Transverse colon (tissue), 4 donors: ENCODE results near the gene NAA40. TPM values are rescaled to one million over a fixed set of nuclear protein-coding genes. Genes with fewer than 3 reads are reported as not detected.

Source experiments
- DNase-seq: peaks from one replicate; pipeline ENCODE4 v3.0.0-alpha.2; 2019
- H3K27ac ChIP-seq, 4 donors: fragments of 200-600 bp; sonication (generic); 2 replicates each; pipeline ENCODE4 v1.5.1; 2016 to 2018; ENCODE audit warnings: inconsistent platforms in 4 of 4
- H3K27me3 ChIP-seq: fragments of 200-600 bp; sonication (generic); 2 replicates; pipeline ENCODE4 v1.5.1; 2017; ENCODE audit warnings: inconsistent platforms
- H3K36me3 ChIP-seq, 4 donors: fragments of 200-600 bp; sonication (generic); 2 replicates each; pipeline ENCODE4 v1.5.1; 2017 to 2019; ENCODE audit warnings: inconsistent platforms in 4 of 4
- H3K4me1 ChIP-seq, 4 donors: fragments of 200-600 bp; sonication (generic); 2 replicates each; pipeline ENCODE4 v1.5.1; 2017 to 2020; ENCODE audit warnings: inconsistent platforms in 4 of 4
- H3K4me3 ChIP-seq, 4 donors: fragments of 200-600 bp; sonication (generic); 1 replicate in 1 of 4; 2 replicates in 3 of 4; pipeline versions ENCODE4 v1.5.1 to v1.6.1; 2017 to 2019; ENCODE audit warnings: inconsistent platforms in 4 of 4
- H3K9me3 ChIP-seq, 2 donors: fragments of 200-600 bp; sonication (generic); 2 replicates each; pipeline ENCODE4 v1.5.1; 2017 to 2019; ENCODE audit warnings: inconsistent platforms in 2 of 2
- CTCF ChIP-seq, 5 experiments: fragments of 200-600 bp in 3 of 5; fragments of 450-650 bp in 2 of 5; sonication (generic) in 3 of 5; IDR thresholded peaks; 1 replicate in 2 of 5; 2 replicates in 3 of 5; pipeline ENCODE4 v1.5.1; 2016 to 2017; ENCODE audit warnings: antibody characterized with exemption in 5 of 5, inconsistent platforms in 3 of 5, mild to moderate bottlenecking in 2 of 5, moderate library complexity in 1 of 5
- EP300 ChIP-seq: sonication (generic); formaldehyde crosslinking; IDR thresholded peaks from one replicate; pipeline ENCODE4 v1.6.1; 2017; ENCODE audit warnings: antibody characterized with exemption, low read depth
- POLR2A ChIP-seq: fragments of 450-650 bp; IDR thresholded peaks from one replicate; pipeline ENCODE4 v1.6.1; 2016; ENCODE audit warnings: antibody characterized with exemption, mild to moderate bottlenecking, moderate library complexity
- POLR2AphosphoS5 ChIP-seq, 3 donors: sonication (generic); formaldehyde crosslinking; IDR thresholded peaks; one replicate each; pipeline ENCODE4 v1.6.1; 2016; ENCODE audit warnings: antibody characterized with exemption in 3 of 3
- WGBS, 2 donors: methylation state at CpG; one replicate each; pipeline ENCODE4 v1.1.5; 2018; ENCODE audit warnings: low coverage in 1 of 2; 5-methylcytosine and 5-hydroxymethylcytosine counted together
- in situ Hi-C, 4 donors: fragments of 200-750 bp; cut with MboI; loops; one replicate each; pipeline versions ENCODE4 v1.15.0 to v1.15.1; 2017; ENCODE audit warnings: low sequenced_read_pairs in 3 of 4, low pct_ligation_motif_present in 1 of 4, low pct_unique_long_range_greater_than_20kb in 1 of 4
- intact Hi-C: fragments of 100-400 bp; cut with DNase I; formaldehyde crosslinking; loops from one replicate; pipeline ENCODE4 v1.15.1; 2023; ENCODE audit warnings: low total_unique reads
- total RNA-seq, 4 donors: library from RNA; depleted of rRNA; stranded (reverse); fragments of >200 nt; gene quantifications; one replicate each; pipeline ENCODE4 v1.1.0, GENCODE V29; 2016

NAA40 gene
- total RNA-seq, 4 donors from 2014 or later = 25.8 to 36.6 (median 34.3) TPM

GRCh38 chr11:64001484-64002420 is 63.0 kb downstream of the NAA40 start:
- Histone ChIP-seq H3K27me3 (peaks cover 4% of the 10 kb centered on the region), H3K9me3 (no peaks in the 10 kb centered on the region), H3K27ac (peak overlapping the region in 1 of 4 donors; percentile 8), H3K36me3 (peaks cover 0 to 12% (median 6%) of the 10 kb centered on the region in 4 donors), H3K4me3 (no peak overlapping the region), H3K4me1 (peaks cover 18 to 28% (median 22%) of the 10 kb centered on the region in 4 donors)
- intact Hi-C loops = loop anchor here (2.0 kb wide), 1 partner anchor 147 kb away; no protein-coding TSS in a partner anchor
- no peak for TF ChIP-seq POLR2AphosphoS5 (IDR thresholded peaks at IDR 0.05)
- no peak for TF ChIP-seq CTCF (IDR thresholded peaks at IDR 0.05)
- no peak for TF ChIP-seq POLR2A
- TF ChIP-seq EP300 = no peak
- 73% methylated on average over 23 of the region's 23 CpGs; no CpG with 5 or more reads in 1 of the 2 donors for WGBS, 2 donors
- no peak for DNase-seq
- in situ Hi-C loops = loop anchor here in 1 of 4 donors (10.0 kb wide), 1 partner anchor 143 kb away; no protein-coding TSS in a partner anchor

- in situ Hi-C loops = loop anchor here in 1 of 4 donors (10.0 kb wide), 1 partner anchor 141 kb away; no protein-coding TSS in a partner anchor
- WGBS, 2 donors = 80 to 100% methylated on average over 2 to 22 of the region's 23 CpGs
Measured at GRCh38 chr11:64003807-64004589, 65.2 kb downstream of the NAA40 start.

GRCh38 chr11:64004590-64004984 is 65.8 kb downstream of the NAA40 start:
- Histone ChIP-seq H3K36me3 (no peaks in the 10 kb centered on the region), H3K9me3 (no peaks in the 10 kb centered on the region), H3K27ac (no peak overlapping the region), H3K27me3 (peaks cover 9% of the 10 kb centered on the region), H3K4me1 (peaks cover 12 to 31% (median 26%) of the 10 kb centered on the region in 4 donors), H3K4me3 (no peak overlapping the region)
- 63 to 64% methylated on average over 2 to 4 of the region's 4 CpGs for WGBS, 2 donors
- DNase-seq = no peak
- in situ Hi-C loops = loop anchor here in 1 of 4 donors (10.0 kb wide), 1 partner anchor 140 kb away; no protein-coding TSS in a partner anchor
- no peak for TF ChIP-seq POLR2A
- TF ChIP-seq EP300 = no peak
- no peak for TF ChIP-seq POLR2AphosphoS5 (IDR thresholded peaks at IDR 0.05)
- TF ChIP-seq CTCF (IDR thresholded peaks at IDR 0.05) = no peak
- intact Hi-C loops = no loop called here

More at GRCh38 chr11:64003807-64004589, 65.2 kb downstream of the NAA40 start:
- peaks cover 17 to 37% (median 31%) of the 10 kb centered on the region in 4 donors for H3K4me1 ChIP-seq
- no peaks in the 10 kb centered on the region for H3K9me3 ChIP-seq
- TF ChIP-seq CTCF (IDR thresholded peaks at IDR 0.05) (no peak), EP300 (no peak), POLR2AphosphoS5 (IDR thresholded peaks at IDR 0.05) (no peak), POLR2A (no peak)
- no peak overlapping the region for H3K27ac ChIP-seq
- DNase-seq = no peak
- H3K27me3 ChIP-seq = peaks cover 9% of the 10 kb centered on the region
- intact Hi-C loops = no loop called here
- H3K36me3 ChIP-seq = no peaks in the 10 kb centered on the region
- H3K4me3 ChIP-seq = no peak overlapping the region
